Inflammatory macrophage (primary cell): ENCODE data around the gene SRSF3.
A peak's percentile ranks its signal among the peaks of the same experiment; 100 is the strongest.

Experiments used
- DNase-seq, 2 donors: peaks; one replicate each; pipeline ENCODE4 v3.0.0-alpha.2; 2020 to 2022

SRSF3 gene

GRCh38 chr6:36624461-36625157 is 30.4 kb downstream of the SRSF3 start:
- no peak for DNase-seq

- DNase-seq = no peak
Observed at GRCh38 chr6:36625158-36625919, 31.2 kb downstream of the SRSF3 start.

GRCh38 chr6:36626636-36627035 is 32.5 kb downstream of the SRSF3 start:
- DNase-seq = no peak

- no peak for DNase-seq
Observed at GRCh38 chr6:36627141-36627540, 33.0 kb downstream of the SRSF3 start.

GRCh38 chr6:36627801-36628246 is 33.7 kb downstream of the SRSF3 start:
- DNase-seq = no peak

- DNase-seq = peak in 1 of 2 donors; percentile 62
Observed at GRCh38 chr6:36629784-36630183, 35.6 kb downstream of the SRSF3 start.

- DNase-seq = no peak
Observed at GRCh38 chr6:36631326-36632011, 37.3 kb downstream of the SRSF3 start.

- DNase-seq = no peak
Observed at GRCh38 chr6:36633370-36633769, 39.2 kb downstream of the SRSF3 start.

GRCh38 chr6:36633915-36634314 is 39.8 kb downstream of the SRSF3 start:
- DNase-seq = no peak

GRCh38 chr6:36634317-36635108 is 40.4 kb downstream of the SRSF3 start:
- DNase-seq = no peak

- DNase-seq = no peak
Observed at GRCh38 chr6:36636283-36636682, 42.1 kb downstream of the SRSF3 start.

- DNase-seq = no peak
Observed at GRCh38 chr6:36636687-36637418, 42.7 kb downstream of the SRSF3 start.

GRCh38 chr6:36638579-36638978 is 44.4 kb downstream of the SRSF3 start:
- no peak for DNase-seq

- DNase-seq = no peak
Observed at GRCh38 chr6:36639171-36639808, 45.1 kb downstream of the SRSF3 start.

GRCh38 chr6:36641543-36641942 is 47.4 kb downstream of the SRSF3 start:
- DNase-seq = no peak

GRCh38 chr6:36642913-36643817 is 49.0 kb downstream of the SRSF3 start:
- no peak for DNase-seq

- DNase-seq = peak; percentile 31 to 49
Observed at GRCh38 chr6:36643977-36644376, 49.8 kb downstream of the SRSF3 start.

GRCh38 chr6:36649086-36649485 is 54.9 kb downstream of the SRSF3 start:
- no peak for DNase-seq

- DNase-seq = no peak
Observed at GRCh38 chr6:36649701-36650484, 55.7 kb downstream of the SRSF3 start.
